HEK293T (cell line): ENCODE data around the gene PARM1.

Source experiments
- BHLHE40 ChIP-seq: fragments of 450-650 bp; IDR thresholded peaks from 2 replicates; pipeline ENCODE4 v1.6.1; 2016; ENCODE audit warnings: mild to moderate bottlenecking, moderate library complexity, borderline replicate concordance
- FOXA1 ChIP-seq: fragments of 450-650 bp; IDR thresholded peaks from 2 replicates; pipeline ENCODE4 v1.6.1; 2016; ENCODE audit warnings: mild to moderate bottlenecking
- FOXK2 ChIP-seq: fragments of 450-650 bp; IDR thresholded peaks from 2 replicates; pipeline ENCODE4 v1.6.1; 2016; ENCODE audit warnings: mild to moderate bottlenecking
- FOXM1 ChIP-seq: fragments of 450-650 bp; IDR thresholded peaks from 2 replicates; pipeline ENCODE4 v1.6.1; 2017; ENCODE audit warnings: mild to moderate bottlenecking, borderline replicate concordance
- LEF1 ChIP-seq: fragments of 450-650 bp; IDR thresholded peaks from 2 replicates; pipeline ENCODE4 v1.6.1; 2017; ENCODE audit warnings: mild to moderate bottlenecking, borderline replicate concordance
- NFRKB ChIP-seq: fragments of 450-650 bp; IDR thresholded peaks from 2 replicates; pipeline ENCODE4 v1.6.1; 2016; ENCODE audit warnings: mild to moderate bottlenecking, moderate library complexity
- SP1 ChIP-seq: fragments of 450-650 bp; IDR thresholded peaks from 2 replicates; pipeline ENCODE4 v1.6.1; 2017
- SUZ12 ChIP-seq: fragments of 450-650 bp; IDR thresholded peaks from 2 replicates; pipeline ENCODE4 v1.6.1; 2016; ENCODE audit warnings: mild to moderate bottlenecking
- TARDBP ChIP-seq: fragments of 450-650 bp; IDR thresholded peaks from 2 replicates; pipeline ENCODE4 v1.6.1; 2016
- ZNF384 ChIP-seq: fragments of 450-650 bp; IDR thresholded peaks from 2 replicates; pipeline ENCODE4 v1.6.1; 2016
- TF ChIP-seq, protein P1 (sequence below): fragments of 450-650 bp; IDR thresholded peaks from 2 replicates; pipeline ENCODE4 v1.6.1; 2016

DNA sequence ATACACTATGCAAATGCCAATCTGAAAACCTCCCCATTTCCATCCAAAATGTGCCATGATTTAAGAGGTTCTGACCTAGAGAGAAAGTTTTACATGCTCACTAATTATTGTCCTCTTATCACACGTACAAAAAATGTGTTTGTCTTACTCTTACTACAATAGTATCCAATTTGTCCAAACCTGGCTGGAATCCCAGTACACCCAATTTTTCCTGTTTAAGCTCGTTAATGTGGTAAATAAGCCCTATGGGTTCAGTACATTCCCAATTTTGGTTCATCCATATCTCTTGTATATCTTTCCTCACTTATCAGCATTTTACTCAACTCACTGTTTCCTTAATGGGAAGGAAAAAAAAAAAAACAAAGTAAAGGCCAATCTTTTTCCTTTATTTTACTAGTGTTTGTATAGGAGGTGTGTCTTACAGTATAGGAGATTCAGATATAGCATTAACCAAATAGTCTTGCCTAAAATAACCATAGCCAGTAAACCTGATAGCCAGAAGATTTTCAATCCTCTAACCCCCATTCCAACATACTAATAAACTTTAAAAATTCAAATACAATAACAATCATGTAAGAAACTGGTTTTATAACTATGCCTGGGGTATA lies 109.8 kb downstream of the PARM1 start:
- no peak for TF ChIP-seq FOXM1
- no peak for TF ChIP-seq TARDBP
- TF ChIP-seq ZNF384: no peak
- no peak for TF ChIP-seq NFRKB
- TF ChIP-seq BHLHE40: no peak
- no peak for TF ChIP-seq FOXA1
- TF ChIP-seq SP1: no peak
- TF ChIP-seq FOXK2: no peak
- TF ChIP-seq SUZ12: no peak
- TF ChIP-seq, protein P1, sequence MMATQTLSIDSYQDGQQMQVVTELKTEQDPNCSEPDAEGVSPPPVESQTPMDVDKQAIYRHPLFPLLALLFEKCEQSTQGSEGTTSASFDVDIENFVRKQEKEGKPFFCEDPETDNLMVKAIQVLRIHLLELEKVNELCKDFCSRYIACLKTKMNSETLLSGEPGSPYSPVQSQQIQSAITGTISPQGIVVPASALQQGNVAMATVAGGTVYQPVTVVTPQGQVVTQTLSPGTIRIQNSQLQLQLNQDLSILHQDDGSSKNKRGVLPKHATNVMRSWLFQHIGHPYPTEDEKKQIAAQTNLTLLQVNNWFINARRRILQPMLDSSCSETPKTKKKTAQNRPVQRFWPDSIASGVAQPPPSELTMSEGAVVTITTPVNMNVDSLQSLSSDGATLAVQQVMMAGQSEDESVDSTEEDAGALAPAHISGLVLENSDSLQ: no peak
- no peak for TF ChIP-seq LEF1
